Measurements from ENCODE around the gene TMEM52.

TMEM52 gene

GRCh38 chr1:1919304-1920056 lies 401 bp upstream of the TMEM52 start:
- H3K4me3 ChIP-seq (ENCODE audit: low read depth, low read length), result peak overlapping the region; percentile 52; the same call in 1 of the 2 replicates
- DNase-seq (ENCODE audit: low read depth), result peak; percentile 99
- TF ChIP-seq CTCF (IDR thresholded peaks at IDR 0.05; ENCODE audit: insufficient read depth, low read depth, low read length, missing control alignments), result no peak

GRCh38 chr1:1917995-1918900 lies 831 bp downstream of the TMEM52 start:
- H3K4me3 ChIP-seq (ENCODE audit: low read depth, low read length), result peak overlapping the region; percentile 52; the same call in 1 of the 2 replicates
- no peak for DNase-seq (ENCODE audit: low read depth)
- TF ChIP-seq CTCF (IDR thresholded peaks at IDR 0.05; ENCODE audit: insufficient read depth, low read depth, low read length, missing control alignments), result no peak

- no peak for TF ChIP-seq CTCF (IDR thresholded peaks at IDR 0.05; ENCODE audit: insufficient read depth, low read depth, low read length, missing control alignments)
- H3K4me3 ChIP-seq (ENCODE audit: low read depth, low read length), result no peak overlapping the region
- DNase-seq (ENCODE audit: low read depth), result no peak
Measured at GRCh38 chr1:1917304-1917976, 1.6 kb downstream of the TMEM52 start.

DNA sequence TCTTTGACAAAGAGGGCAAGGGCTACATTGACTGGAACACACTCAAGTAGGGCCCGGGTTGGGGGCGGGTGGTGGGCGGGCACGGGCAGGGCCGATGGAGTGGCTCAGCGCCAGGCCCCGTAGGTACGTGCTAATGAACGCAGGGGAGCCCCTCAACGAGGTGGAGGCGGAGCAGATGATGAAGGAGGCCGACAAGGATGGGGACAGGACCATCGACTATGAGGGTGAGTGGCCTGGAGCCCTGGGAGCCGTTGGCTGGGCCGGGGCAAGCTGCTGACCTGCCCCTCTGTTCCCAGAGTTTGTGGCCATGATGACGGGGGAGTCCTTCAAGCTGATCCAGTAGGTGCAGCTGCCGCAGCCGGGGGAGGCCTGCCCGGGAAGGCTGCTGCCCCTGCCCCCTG lies 2.2 kb downstream of the TMEM52 start:
- no peak for DNase-seq (ENCODE audit: low read depth)
- no peak overlapping the region for H3K4me3 ChIP-seq (ENCODE audit: low read depth, low read length)
- TF ChIP-seq CTCF (IDR thresholded peaks at IDR 0.05; ENCODE audit: insufficient read depth, low read depth, low read length, missing control alignments), result no peak

GRCh38 chr1:1915911-1916840 lies 2.9 kb downstream of the TMEM52 start:
- no peak for TF ChIP-seq CTCF (IDR thresholded peaks at IDR 0.05; ENCODE audit: insufficient read depth, low read depth, low read length, missing control alignments)
- no peak overlapping the region for H3K4me3 ChIP-seq (ENCODE audit: low read depth, low read length)
- DNase-seq (ENCODE audit: low read depth), result no peak
